SU-DHL-6 (cell line): Measurements from ENCODE around the gene ZFAND3.

ENCODE experiments used
- EZH2phosphoT487 ChIP-seq: fragments of 200-600 bp; sonication (generic), shearing (Covaris generic); conservative IDR thresholded peaks from 2 replicates; pipeline ENCODE4 v1.6.1; 2018; ENCODE audit warnings: mild to moderate bottlenecking, antibody characterized with exemption, low read length, moderate library complexity, mixed read lengths
- TF ChIP-seq, protein P1 (sequence below): fragments of 200-600 bp; sonication (generic); IDR thresholded peaks from one replicate; pipeline ENCODE4 v1.5.1; 2017; ENCODE audit warnings: antibody characterized with exemption, mild to moderate bottlenecking, low read length, moderate library complexity; ENCODE audit not compliant: insufficient read depth, poor library complexity, severe bottlenecking

DNA sequence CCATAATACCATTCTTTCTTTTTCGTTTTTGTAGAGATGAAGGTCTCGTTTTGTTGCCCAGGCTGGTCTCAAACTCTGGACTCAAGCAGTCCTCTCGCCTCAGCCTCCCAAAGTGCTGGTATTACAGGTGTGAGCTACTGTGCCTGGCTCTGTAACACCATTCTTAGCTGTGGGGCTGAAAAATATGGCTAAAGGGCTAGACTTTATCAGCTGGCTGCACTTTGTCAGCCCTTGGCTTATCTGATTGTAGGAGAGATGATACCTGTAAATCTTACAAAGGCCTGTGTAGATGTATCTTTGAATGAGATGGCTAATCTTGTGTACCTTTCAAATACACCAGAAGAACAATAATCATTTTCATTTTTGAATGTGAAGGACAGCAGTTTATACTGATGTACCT, 55.2 kb downstream of the ZFAND3 start:
- TF ChIP-seq, protein P1, sequence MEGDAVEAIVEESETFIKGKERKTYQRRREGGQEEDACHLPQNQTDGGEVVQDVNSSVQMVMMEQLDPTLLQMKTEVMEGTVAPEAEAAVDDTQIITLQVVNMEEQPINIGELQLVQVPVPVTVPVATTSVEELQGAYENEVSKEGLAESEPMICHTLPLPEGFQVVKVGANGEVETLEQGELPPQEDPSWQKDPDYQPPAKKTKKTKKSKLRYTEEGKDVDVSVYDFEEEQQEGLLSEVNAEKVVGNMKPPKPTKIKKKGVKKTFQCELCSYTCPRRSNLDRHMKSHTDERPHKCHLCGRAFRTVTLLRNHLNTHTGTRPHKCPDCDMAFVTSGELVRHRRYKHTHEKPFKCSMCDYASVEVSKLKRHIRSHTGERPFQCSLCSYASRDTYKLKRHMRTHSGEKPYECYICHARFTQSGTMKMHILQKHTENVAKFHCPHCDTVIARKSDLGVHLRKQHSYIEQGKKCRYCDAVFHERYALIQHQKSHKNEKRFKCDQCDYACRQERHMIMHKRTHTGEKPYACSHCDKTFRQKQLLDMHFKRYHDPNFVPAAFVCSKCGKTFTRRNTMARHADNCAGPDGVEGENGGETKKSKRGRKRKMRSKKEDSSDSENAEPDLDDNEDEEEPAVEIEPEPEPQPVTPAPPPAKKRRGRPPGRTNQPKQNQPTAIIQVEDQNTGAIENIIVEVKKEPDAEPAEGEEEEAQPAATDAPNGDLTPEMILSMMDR, result no peak
- no peak for TF ChIP-seq EZH2phosphoT487
